ENCODE measurements around the gene ICAM2.

Gene ICAM2

GRCh38 chr17:64054304-64054703 is 33.9 kb upstream of the ICAM2 start:
- Histone ChIP-seq H2BK120ac (ENCODE audit: insufficient read depth, low read length, poor library complexity) (no peak overlapping the region), H3K79me2 (ENCODE audit: control insufficient read depth, insufficient read depth, low read length, poor library complexity) (no peaks in the 10 kb centered on the region), H2BK12ac (ENCODE audit: low read length) (no peak overlapping the region), H3K36me3 (ENCODE audit: control insufficient read depth in 1 of 2, insufficient read depth in 2 of 2, low read length in 2 of 2) (peaks cover 29 to 44% of the 10 kb centered on the region in 2 experiments), H3K9ac (ENCODE audit: low read length) (no peak overlapping the region), H4K8ac (ENCODE audit: low read depth, low read length) (no peak overlapping the region), H3K4me2 (ENCODE audit: low read length) (no peak overlapping the region), H3K23ac (ENCODE audit: low read length) (no peak overlapping the region), H3K27ac (ENCODE audit: low read depth, low read length) (no peak overlapping the region), H2BK5ac (ENCODE audit: low read depth, low read length, poor library complexity) (no peak overlapping the region), H3K14ac (ENCODE audit: low read length) (no peak overlapping the region), H3K4me1 (ENCODE audit: control insufficient read depth in 1 of 2, insufficient read depth in 2 of 2, low read length in 2 of 2) (peaks cover 9 to 17% of the 10 kb centered on the region in 2 experiments), H4K12ac (ENCODE audit: low read depth, low read length) (no peak overlapping the region), H3K79me1 (ENCODE audit: low read length) (no peaks in the 10 kb centered on the region), H4K91ac (ENCODE audit: low read depth, low read length) (no peak overlapping the region), H3K27me3 (ENCODE audit: insufficient read depth, low read length) (no peaks in the 10 kb centered on the region), H3K4me3 (ENCODE audit: low read depth, low read length) (no peak overlapping the region), H3K4ac (ENCODE audit: low read depth, low read length) (no peak overlapping the region), H3K9me3 (ENCODE audit: insufficient read depth, low read depth, low read length) (peaks cover 4% of the 10 kb centered on the region), H2AK5ac (ENCODE audit: low read length) (no peak overlapping the region), H3K18ac (ENCODE audit: low read length) (no peak overlapping the region), H2AFZ (ENCODE audit: insufficient read depth, low read length, poor library complexity) (no peak overlapping the region)
- no peak for DNase-seq
- WGBS (ENCODE audit: extremely low coverage, insufficient coverage, insufficient read length): no CpG with 5 or more reads among the region's 21 CpGs

DNA sequence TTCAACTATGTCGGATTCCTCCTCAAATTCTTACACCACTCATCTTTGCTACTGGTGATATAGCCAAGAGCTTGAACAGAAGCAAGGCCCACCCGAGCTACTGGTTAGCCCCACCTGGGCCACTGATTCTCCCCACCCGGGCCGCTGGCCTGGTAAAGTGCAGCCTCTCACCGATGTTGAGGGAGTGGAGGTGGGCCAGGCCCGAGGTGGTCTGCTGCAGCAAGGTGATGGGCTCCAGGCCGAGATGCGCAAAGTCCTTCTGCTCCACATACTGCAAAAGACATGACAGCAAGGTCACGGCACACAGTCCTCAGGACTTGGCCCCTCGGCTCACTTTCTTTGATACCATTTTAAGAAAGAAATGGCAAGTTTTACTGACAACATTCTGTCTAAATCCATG is 32.7 kb upstream of the ICAM2 start:
- H4K12ac ChIP-seq (ENCODE audit: low read depth, low read length): no peak overlapping the region
- no peak overlapping the region for H4K91ac ChIP-seq (ENCODE audit: low read depth, low read length)
- WGBS (ENCODE audit: extremely low coverage, insufficient coverage, insufficient read length): no CpG with 5 or more reads among the region's 10 CpGs
- H3K4me1 ChIP-seq (ENCODE audit: control insufficient read depth in 1 of 2, insufficient read depth in 2 of 2, low read length in 2 of 2): peaks cover 7 to 15% of the 10 kb centered on the region in 2 experiments
- peaks cover 3% of the 10 kb centered on the region for H3K9me3 ChIP-seq (ENCODE audit: insufficient read depth, low read depth, low read length)
- H2BK120ac ChIP-seq (ENCODE audit: insufficient read depth, low read length, poor library complexity): no peak overlapping the region
- no peak overlapping the region for H3K18ac ChIP-seq (ENCODE audit: low read length)
- H2BK12ac ChIP-seq (ENCODE audit: low read length): no peak overlapping the region
- H2AK5ac ChIP-seq (ENCODE audit: low read length): no peak overlapping the region
- no peak overlapping the region for H2AFZ ChIP-seq (ENCODE audit: insufficient read depth, low read length, poor library complexity)
- H3K23ac ChIP-seq (ENCODE audit: low read length): no peak overlapping the region
- H3K14ac ChIP-seq (ENCODE audit: low read length): no peak overlapping the region
- H3K9ac ChIP-seq (ENCODE audit: low read length): no peak overlapping the region
- H3K4me2 ChIP-seq (ENCODE audit: low read length): no peak overlapping the region
- H2BK5ac ChIP-seq (ENCODE audit: low read depth, low read length, poor library complexity): no peak overlapping the region
- H3K4me3 ChIP-seq (ENCODE audit: low read depth, low read length): no peak overlapping the region
- no peaks in the 10 kb centered on the region for H3K79me1 ChIP-seq (ENCODE audit: low read length)
- no peaks in the 10 kb centered on the region for H3K79me2 ChIP-seq (ENCODE audit: control insufficient read depth, insufficient read depth, low read length, poor library complexity)
- H3K27ac ChIP-seq (ENCODE audit: low read depth, low read length): no peak overlapping the region
- no peaks in the 10 kb centered on the region for H3K27me3 ChIP-seq (ENCODE audit: insufficient read depth, low read length)
- no peak overlapping the region for H3K4ac ChIP-seq (ENCODE audit: low read depth, low read length)
- H4K8ac ChIP-seq (ENCODE audit: low read depth, low read length): no peak overlapping the region
- DNase-seq: no peak
- H3K36me3 ChIP-seq (ENCODE audit: control insufficient read depth in 1 of 2, insufficient read depth in 2 of 2, low read length in 2 of 2): peaks cover 34 to 51% of the 10 kb centered on the region in 2 experiments

GRCh38 chr17:64051153-64051552 is 30.7 kb upstream of the ICAM2 start:
- peaks cover 39 to 51% of the 10 kb centered on the region in 2 experiments for H3K36me3 ChIP-seq (ENCODE audit: control insufficient read depth in 1 of 2, insufficient read depth in 2 of 2, low read length in 2 of 2)
- no peak overlapping the region for H4K91ac ChIP-seq (ENCODE audit: low read depth, low read length)
- no peak overlapping the region for H3K4me2 ChIP-seq (ENCODE audit: low read length)
- no peak for DNase-seq
- H3K9me3 ChIP-seq (ENCODE audit: insufficient read depth, low read depth, low read length): peaks cover 3% of the 10 kb centered on the region
- H3K27ac ChIP-seq (ENCODE audit: low read depth, low read length): no peak overlapping the region
- no peak overlapping the region for H3K4me3 ChIP-seq (ENCODE audit: low read depth, low read length)
- no peak overlapping the region for H3K4ac ChIP-seq (ENCODE audit: low read depth, low read length)
- H3K18ac ChIP-seq (ENCODE audit: low read length): no peak overlapping the region
- no peak overlapping the region for H3K9ac ChIP-seq (ENCODE audit: low read length)
- H3K79me2 ChIP-seq (ENCODE audit: control insufficient read depth, insufficient read depth, low read length, poor library complexity): no peaks in the 10 kb centered on the region
- H3K14ac ChIP-seq (ENCODE audit: low read length): no peak overlapping the region
- no peak overlapping the region for H2BK12ac ChIP-seq (ENCODE audit: low read length)
- no peak overlapping the region for H2BK5ac ChIP-seq (ENCODE audit: low read depth, low read length, poor library complexity)
- H3K27me3 ChIP-seq (ENCODE audit: insufficient read depth, low read length): no peaks in the 10 kb centered on the region
- H3K4me1 ChIP-seq (ENCODE audit: control insufficient read depth in 1 of 2, insufficient read depth in 2 of 2, low read length in 2 of 2): peaks cover 3 to 5% of the 10 kb centered on the region in 2 experiments
- no CpG with 5 or more reads among the region's 1 CpG for WGBS (ENCODE audit: extremely low coverage, insufficient coverage, insufficient read length)
- no peaks in the 10 kb centered on the region for H3K79me1 ChIP-seq (ENCODE audit: low read length)
- no peak overlapping the region for H4K8ac ChIP-seq (ENCODE audit: low read depth, low read length)
- no peak overlapping the region for H2AFZ ChIP-seq (ENCODE audit: insufficient read depth, low read length, poor library complexity)
- no peak overlapping the region for H4K12ac ChIP-seq (ENCODE audit: low read depth, low read length)
- no peak overlapping the region for H2BK120ac ChIP-seq (ENCODE audit: insufficient read depth, low read length, poor library complexity)
- H3K23ac ChIP-seq (ENCODE audit: low read length): no peak overlapping the region
- H2AK5ac ChIP-seq (ENCODE audit: low read length): no peak overlapping the region

- Histone ChIP-seq H2BK12ac (ENCODE audit: low read length) (no peak overlapping the region), H4K12ac (ENCODE audit: low read depth, low read length) (no peak overlapping the region), H3K9ac (ENCODE audit: low read length) (no peak overlapping the region), H3K4me1 (ENCODE audit: control insufficient read depth in 1 of 2, insufficient read depth in 2 of 2, low read length in 2 of 2) (no peaks in the 10 kb centered on the region), H3K14ac (ENCODE audit: low read length) (no peak overlapping the region), H2BK5ac (ENCODE audit: low read depth, low read length, poor library complexity) (no peak overlapping the region), H3K36me3 (ENCODE audit: control insufficient read depth in 1 of 2, insufficient read depth in 2 of 2, low read length in 2 of 2) (peaks cover 38 to 52% of the 10 kb centered on the region in 2 experiments), H3K4ac (ENCODE audit: low read depth, low read length) (no peak overlapping the region), H3K18ac (ENCODE audit: low read length) (no peak overlapping the region), H4K91ac (ENCODE audit: low read depth, low read length) (no peak overlapping the region), H3K79me1 (ENCODE audit: low read length) (no peaks in the 10 kb centered on the region), H3K4me3 (ENCODE audit: low read depth, low read length) (no peak overlapping the region), H3K27ac (ENCODE audit: low read depth, low read length) (no peak overlapping the region), H2AK5ac (ENCODE audit: low read length) (no peak overlapping the region), H3K79me2 (ENCODE audit: control insufficient read depth, insufficient read depth, low read length, poor library complexity) (no peaks in the 10 kb centered on the region), H2AFZ (ENCODE audit: insufficient read depth, low read length, poor library complexity) (no peak overlapping the region), H3K4me2 (ENCODE audit: low read length) (no peak overlapping the region), H3K9me3 (ENCODE audit: insufficient read depth, low read depth, low read length) (no peaks in the 10 kb centered on the region), H3K23ac (ENCODE audit: low read length) (no peak overlapping the region), H2BK120ac (ENCODE audit: insufficient read depth, low read length, poor library complexity) (no peak overlapping the region), H4K8ac (ENCODE audit: low read depth, low read length) (no peak overlapping the region), H3K27me3 (ENCODE audit: insufficient read depth, low read length) (no peaks in the 10 kb centered on the region)
- DNase-seq: no peak
- no CpG with 5 or more reads among the region's 9 CpGs for WGBS (ENCODE audit: extremely low coverage, insufficient coverage, insufficient read length)
Observed at GRCh38 chr17:64048805-64049204, 28.4 kb upstream of the ICAM2 start.

Measured in trophoblast cell (in vitro differentiated cells and primary cell).